NCI-H1048 (cell line): Measurements from ENCODE around the gene AGRN.
"Not testable (repeated sequence)": the region's sequence is repeated elsewhere in the genome, so short reads cannot be mapped to it uniquely, and the experiment has no call there.

Experiments
- DNase-seq: peaks from one replicate; lab custom pipeline; 2025; lab: John Stamatoyannopoulos, UW

The AGRN gene

DNA sequence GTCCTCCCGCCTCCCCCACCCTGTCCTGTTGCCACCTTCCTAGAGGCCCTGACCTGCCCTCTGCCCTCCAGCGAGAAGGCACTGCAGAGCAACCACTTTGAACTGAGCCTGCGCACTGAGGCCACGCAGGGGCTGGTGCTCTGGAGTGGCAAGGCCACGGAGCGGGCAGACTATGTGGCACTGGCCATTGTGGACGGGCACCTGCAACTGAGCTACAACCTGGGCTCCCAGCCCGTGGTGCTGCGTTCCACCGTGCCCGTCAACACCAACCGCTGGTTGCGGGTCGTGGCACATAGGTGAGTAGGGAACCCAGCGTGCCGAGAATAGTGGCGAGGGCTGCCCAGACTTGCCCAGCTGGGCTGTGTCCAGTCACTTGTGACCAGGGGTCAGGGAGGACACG lies 33.8 kb downstream of the AGRN start:
- DNase-seq = no peak

DNA sequence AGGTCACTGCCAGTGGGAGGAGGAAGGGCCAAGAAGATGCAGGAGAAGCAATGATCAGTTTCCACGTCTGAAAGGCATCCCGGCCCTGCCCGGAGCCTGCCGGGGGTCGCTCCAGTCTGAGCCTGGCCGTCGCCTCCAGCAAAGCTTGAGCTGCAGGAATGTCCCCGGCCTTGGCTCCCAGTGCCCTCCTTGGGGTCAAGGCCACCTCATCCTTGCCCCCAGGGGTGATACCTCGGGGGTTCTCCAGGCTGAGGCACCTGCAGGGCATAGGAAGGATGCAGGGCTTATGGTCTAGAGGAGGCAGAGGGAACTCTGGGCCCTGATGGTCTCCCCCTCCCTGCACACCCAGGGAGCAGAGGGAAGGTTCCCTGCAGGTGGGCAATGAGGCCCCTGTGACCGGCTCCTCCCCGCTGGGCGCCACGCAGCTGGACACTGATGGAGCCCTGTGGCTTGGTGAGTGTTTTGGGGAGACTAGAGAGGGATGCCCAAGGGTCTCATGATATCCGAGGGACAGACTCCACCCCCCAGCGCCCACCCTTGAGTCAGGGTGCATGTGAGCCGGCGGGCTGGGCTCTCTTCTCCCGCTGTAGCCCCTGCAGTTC lies 34.3 kb downstream of the AGRN start:
- DNase-seq = no peak

DNA sequence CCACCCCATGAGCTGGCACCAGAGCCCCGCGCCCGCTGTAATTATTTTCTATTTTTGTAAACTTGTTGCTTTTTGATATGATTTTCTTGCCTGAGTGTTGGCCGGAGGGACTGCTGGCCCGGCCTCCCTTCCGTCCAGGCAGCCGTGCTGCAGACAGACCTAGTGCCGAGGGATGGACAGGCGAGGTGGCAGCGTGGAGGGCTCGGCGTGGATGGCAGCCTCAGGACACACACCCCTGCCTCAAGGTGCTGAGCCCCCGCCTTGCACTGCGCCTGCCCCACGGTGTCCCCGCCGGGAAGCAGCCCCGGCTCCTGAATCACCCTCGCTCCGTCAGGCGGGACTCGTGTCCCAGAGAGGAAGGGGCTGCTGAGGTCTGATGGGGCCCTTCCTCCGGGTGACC lies 35.1 kb downstream of the AGRN start:
- no peak for DNase-seq

DNA sequence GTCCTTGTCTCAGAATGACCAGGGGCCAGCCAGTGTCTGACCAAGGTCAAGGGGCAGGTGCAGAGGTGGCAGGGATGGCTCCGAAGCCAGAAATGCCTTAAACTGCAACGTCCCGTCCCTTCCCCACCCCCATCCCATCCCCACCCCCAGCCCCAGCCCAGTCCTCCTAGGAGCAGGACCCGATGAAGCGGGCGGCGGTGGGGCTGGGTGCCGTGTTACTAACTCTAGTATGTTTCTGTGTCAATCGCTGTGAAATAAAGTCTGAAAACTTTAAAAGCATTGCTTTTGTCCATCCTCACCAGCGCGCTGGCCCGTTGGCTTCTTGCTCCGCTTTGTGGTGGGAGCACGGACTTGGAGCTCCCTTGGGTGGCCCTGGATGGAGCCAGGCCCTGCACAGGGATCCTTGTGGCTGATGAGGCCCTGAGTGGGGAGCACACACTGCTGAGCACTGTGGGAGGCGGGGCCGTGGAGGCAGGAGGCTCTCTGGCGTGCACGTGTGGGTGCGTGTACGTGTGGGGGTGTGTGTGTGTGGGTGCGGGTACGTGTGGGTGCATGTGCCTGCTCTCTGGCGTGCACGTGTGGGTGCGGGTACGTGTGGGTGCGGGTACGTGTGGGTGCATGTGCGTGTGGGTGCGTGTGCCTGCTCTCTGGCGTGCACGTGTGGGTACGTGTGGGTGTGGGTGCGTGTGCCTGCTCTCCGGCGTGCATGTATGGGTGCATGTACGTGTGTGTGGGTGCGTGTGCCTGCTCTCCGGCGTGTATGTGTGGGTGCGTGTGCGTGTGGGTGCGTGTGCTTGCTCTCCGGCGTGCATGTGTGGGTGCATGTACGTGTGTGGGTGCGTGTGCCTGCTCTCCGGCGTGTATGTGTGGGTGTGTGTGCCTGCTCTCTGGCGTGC lies 36.2 kb downstream of the AGRN start:
- DNase-seq = no peak

DNA sequence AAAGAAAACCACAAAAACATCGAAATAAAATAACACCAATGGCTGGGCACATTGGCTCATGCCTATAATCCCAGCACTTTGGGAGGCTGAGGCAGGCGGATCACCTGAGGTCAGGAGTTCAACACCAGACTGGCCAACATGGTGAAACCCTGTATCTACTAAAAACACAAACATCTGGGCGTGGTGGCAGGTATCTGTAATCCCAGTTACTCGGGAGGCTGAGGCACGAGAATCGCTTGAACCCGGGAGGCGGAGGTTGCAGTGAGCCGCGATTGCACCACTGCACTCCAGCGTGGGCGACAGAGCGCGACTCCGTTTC lies 37.8 kb downstream of the AGRN start:
- not testable (repeated sequence) for DNase-seq

DNA sequence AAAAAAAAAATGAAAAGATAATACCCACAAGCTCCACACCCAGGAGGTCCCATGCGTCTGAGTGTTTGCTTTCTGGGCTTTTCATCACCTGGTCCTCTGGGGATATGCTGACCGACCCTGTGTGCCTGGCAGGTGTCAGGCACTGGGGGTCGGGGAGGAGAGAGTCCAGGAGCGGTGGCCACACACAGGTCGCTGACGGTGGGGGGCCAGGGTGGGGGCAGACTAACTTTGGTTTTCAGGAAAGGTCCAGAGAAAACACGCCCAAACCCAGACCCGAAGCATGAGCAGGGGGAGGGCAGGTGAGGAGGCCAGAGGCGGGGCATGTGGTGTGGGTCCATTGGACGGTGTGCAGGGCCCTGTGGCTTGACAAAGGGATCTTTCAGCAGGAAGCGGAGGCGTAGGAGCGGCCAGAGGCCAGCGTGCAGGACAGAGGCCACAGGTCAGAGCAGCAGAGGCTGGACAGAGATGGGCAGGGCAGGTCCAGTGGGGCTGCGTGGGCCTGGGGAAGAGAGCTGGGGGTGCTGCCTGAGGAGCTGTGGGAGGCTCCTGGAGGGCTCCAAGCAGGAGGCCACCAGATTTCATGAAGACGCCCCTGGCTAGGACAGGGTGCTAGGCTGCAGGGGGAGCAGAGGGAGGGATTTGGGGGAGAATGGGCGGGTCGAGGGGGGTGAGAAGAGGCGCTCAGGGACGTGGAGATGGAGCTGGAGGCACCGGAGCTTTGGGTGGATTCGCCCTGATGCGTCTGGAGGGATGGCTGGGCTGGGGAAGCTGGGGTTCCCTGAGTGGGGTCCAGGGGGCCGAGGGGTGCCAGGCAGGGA lies 38.4 kb downstream of the AGRN start:
- DNase-seq = no peak

DNA sequence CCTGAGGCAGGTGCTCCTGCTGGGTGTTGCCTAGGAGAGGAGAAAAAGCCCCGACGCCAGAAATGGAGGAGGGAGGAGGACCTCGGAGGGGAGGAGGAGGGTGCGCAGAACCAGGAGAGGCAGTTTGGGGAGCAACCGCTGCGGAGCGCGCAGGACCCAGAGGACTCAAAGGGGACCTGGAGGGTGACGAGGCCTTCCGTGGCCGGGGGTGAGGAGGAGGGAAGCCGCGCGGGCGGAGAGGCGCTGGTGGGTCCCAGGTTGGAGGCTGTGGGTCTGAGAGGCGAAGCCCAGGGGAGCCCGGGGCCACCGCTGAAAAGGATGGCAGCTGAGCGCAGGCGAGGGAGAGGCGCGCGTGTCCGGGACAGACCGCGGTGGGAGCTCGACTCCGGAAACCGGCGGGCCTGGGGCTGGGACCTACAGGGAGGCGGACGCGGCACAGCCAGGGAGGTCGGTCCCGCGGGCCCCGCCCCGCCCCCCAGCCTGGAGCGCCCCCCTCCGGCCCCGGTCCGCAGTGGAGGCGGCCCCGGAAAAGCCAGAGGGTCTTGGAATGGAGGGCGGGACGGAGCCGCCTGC lies 39.1 kb downstream of the AGRN start:
- no peak for DNase-seq

DNA sequence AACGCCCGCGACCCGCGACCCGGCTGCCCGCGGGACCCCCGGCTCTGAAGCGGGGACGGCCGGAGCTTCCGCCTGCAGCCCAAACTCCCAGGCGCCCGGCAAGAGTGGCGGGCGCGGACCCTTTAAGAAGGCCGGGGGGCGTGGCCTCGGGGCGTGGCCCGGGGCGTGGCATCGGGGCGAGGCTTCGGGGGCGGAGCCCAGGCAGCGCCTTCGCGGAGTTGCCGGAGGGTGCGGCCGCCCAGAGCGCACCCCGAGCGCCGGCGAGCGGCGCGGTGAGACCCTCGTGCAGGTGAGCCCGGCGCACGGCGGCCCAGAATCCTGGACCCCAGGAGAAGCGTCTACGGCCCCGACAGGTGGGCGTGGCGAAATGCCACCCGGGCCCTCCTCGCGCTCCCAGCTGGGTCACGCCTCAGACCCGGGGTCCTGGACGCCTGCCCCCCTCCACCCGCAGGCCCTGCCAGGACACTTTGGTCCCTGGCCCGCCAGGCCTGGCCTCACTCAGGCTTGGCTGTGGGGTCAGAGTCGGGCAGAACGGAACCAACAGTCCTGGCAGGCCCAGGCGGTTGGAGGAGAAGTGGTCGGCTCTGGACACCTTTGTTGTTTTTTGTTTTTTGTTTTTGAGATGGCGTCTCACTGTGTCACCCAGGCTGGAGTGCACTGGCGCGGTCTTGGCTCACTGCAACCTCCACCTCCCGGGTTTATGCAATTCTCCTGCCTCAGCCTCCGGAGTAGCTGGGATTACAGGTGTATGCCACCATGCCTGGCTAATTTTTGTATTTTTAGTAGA lies 39.8 kb downstream of the AGRN start:
- no peak for DNase-seq

DNA sequence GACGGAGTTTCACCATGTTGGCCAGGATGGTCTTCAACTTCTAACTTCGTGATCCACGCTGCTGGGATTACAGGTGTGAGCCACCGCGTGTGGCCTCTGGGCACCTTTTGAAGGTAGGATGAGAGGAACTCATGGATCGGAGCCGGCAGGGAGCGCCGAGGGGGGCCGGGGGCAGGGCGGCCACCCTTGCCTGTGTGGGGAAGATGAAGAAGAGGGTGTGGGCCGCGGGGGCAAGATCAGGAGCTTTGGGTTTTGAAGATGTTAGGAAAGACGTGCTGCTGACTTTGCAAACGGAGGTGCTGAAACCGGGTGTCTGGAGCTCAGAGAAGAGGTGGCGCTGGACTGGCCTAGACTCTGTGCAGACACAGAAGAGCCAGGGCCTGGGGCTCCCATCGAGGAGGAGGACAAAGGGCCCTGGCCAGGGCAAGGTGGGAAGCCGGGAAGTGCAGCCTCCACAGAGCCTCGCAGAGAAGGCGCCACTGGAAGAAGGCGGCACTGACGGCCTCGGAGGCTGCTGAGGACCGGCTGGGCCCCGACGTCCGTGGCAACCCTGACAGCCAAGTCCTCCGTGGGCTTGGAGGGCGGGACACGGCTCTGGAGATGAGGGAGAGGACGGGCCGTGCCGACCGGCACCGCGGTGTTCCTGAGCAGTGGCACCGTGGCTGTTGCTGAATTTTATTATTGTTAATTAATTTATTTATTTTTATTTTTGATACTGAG lies 40.5 kb downstream of the AGRN start:
- no peak for DNase-seq

DNA sequence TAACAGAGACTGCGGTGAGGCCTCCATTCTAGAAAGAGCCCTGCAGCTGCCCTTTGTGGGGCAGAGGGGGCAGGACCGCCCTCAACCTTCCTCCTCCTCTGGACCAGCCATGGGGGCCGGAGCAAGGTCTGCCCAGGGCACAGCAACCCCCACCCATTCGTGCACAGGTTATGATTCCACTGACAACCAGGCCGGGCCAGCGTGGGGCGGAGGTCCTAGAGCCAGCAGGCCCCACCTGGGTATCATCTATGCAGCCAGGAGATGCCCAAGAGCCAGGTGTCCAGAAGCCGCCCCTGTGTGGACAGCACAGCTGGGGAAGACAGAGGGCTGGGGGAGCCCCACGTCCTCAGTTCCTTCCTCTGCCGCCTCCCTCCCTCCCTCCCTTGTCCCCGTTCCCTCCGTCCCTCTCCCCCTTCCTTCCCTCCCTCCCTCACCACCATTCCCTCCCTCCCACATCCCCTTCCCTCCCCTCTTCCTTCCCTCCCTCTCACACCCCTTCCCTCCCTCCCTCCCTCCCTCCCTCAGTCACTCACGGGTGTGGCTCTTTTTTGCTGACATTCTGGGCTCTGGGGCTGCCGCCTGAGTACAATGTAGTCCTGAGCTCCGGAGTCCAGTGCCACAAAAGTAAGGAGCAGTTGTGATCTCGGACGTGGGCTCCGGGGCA lies 41.9 kb downstream of the AGRN start:
- DNase-seq = no peak

DNA sequence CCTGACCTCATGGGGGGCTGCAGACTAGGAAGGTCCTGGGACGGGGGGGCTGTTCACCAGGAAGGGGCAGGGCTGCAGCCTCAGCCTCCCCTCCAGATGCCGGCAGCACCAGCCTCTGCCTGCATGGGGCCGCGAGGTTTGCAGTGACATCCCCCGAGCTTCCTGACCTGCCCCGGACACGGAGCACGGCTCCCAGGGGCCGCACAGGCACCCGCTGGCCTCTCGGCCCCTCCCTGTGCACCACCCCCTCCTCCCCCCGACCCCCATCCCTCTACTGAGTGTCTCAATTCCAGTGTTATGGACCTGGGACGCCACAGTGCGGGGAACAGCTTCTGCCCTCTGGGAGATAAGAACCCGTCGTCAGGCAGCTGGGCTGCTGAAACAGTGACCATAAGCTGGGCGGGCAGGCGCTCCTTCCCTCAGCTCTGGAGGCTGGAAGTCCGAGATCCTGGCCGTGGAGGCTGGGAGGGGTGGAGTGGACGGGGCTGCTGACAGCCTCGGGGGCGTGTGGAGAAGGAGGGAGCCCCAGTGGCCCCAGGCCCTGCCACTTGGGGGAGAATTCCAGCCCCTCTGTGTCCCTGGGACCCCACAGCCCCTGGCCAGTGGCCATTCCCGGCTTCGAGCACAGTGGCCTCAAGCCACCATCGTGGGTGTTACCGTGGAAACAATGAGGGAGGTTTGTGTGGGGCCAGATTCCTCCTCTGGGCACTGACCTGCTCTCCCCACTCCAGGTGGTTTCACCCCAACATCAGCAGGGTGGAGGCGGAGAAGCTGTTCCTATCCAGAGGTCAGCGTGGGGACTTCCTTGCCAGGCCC lies 42.6 kb downstream of the AGRN start:
- DNase-seq = no peak

DNA sequence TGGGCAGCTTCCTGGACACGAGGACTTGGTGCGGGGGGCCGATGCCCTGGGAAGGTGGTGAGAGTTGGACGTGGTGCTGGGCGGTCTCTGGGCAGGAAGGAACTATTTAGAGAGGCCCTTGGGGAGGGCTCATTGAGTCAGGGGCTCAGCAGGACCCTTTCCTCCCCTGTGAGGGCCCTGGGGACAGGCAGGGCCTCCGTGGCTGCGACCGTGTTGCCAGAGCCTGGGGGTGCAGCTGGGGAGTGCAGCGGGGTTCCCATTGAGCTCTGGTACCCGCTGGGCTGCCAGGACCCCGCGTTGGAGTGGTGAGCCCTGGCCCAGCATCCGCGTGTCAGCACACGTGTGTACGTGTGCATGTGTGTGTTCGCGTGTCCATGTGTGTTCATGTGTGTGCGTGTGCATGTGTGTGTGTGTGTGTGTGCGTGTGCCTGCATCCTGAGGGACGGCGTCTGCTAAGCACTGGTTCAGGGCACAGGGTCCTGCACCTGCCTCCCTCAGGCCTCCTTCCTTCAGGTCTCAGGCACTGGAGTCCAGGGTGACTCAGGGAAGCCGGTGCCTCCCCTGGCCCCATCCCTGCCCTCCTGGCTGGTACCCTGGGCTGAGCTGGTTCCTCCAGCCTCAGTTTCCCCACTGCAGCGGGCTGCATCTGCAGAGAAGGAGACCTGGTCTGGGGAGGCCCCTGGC lies 43.5 kb downstream of the AGRN start:
- no peak for DNase-seq

DNA sequence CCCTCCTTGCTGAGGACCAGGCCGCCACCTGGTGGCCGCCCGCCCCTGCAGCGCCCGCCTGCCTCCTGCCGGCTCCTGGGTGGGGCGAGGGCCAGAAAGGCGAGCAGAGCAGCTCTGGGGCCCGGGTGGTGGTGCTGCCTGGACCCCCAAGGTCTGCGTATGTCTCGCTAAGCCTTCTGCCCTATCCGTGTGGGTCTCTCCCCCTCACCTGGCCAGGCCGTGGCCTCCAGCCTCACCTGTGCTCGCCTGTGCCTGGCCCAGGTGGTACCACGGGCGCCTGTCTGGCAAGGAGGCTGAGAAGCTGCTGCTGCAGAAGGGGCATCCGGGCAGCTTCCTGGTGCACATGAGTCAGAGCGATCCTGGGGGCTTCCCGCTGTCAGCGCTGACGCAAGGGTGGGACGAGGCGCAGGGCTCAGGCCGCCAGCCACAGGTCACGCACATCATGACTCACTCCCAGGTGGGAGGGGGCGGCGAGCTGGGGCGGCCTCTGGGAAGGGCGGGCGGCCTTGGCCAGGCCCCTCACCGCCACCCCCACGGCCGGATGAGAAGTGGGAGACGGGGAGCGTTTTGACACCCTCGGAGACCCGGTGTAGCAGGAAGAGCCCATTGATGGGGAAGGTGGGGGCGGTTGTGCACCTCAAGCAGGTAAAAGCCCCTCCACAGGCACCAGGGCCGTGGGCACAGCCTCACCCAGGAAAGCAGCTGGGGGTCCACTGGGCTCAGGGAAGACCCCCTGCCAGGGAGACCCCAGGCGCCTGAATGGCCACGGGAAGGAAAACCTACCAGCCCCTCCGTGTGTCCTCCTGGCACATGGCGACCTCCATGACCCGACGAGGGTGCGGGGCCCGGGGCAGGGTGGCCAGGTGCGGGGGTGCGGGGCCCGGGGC lies 44.3 kb downstream of the AGRN start:
- DNase-seq = no peak

DNA sequence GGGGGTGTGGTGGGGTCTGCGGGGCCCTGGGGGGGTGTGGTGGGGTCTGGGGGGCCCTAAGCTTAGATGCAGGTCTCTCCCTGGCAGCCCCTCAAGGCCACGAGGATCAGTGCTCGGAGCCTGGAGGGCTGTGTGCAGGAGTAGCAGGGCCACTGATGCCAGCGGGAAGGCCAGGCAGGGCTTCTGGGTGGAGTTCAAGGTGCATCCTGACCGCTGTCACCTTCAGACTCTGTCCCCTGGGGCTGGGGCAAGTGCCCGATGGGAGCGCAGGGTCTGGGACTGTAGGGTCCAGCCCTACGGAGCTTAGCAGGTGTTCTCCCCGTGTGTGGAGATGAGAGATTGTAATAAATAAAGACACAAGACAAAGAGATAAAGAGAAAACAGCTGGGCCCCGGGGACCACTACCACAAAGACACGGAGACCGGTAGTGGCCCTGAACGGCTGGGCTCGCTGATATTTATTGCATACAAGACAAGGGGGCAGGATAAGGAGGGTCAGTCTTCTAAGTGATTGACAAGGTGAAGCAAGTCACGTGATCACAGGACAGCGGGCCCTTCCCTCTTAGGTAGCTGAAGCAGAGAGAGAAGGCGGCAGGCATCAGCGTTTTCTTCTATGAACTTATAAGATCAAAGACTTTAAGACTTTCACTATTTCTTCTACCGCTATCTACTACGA lies 45.5 kb downstream of the AGRN start:
- no peak for DNase-seq

DNA sequence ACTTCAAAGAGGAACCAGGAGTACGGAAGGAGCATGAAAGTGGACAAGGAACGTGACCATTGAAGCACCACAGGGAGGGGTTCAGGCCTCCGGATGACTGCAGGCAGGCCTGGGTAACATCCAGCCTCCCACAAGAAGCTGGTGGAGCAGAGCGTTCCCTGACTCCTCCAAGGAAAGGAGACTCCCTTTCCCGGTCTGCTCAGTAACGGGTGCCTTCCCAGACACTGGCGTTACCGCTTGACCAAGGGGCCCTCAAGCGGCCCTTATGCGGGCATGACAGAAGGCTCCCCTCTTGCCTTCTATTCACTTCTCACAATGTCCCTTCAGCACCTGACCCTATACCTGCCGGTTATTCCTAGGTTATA lies 46.0 kb downstream of the AGRN start:
- not testable (repeated sequence) for DNase-seq

DNA sequence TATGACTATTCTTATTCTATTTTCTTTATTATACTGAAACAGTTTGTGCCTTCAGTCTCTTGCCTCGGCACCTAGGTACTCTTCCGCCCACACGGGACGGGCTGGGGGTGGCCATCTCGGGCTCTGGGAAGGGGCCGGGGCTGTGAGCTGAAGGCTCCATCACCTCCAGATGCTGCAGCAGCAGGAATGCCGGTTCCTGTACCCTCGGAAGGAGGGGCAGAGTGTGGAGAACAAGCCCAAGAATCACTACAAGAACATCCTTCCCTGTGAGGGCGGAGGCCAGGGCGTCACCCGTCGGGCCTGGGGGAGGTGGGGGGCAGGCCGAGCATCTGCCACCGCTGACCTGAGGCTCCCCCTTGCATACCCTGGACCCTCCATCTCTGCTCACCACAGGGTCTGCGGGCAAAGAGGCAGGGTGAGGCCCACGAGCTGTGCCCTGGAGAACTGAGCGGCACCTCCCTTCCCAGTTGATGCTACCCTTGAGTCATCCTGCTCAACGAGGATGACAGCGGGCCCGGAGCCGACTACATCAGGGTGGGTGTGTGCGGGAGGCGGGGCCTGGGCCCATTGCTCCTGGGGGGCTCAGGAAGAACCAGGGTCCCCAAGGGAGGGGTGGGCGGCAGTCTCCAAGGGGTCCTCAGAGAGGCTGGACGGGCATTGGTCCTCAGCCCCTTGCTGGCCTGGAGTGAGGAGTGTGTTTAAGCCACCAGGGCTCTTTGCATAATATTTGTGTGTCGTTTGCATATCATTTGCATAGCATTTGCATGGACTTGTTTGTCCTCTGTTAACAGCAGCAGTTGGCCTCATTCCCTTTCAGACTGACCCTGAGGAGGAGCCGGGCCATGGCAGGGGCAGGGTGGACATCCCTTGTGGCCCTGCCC lies 46.7 kb downstream of the AGRN start:
- DNase-seq = no peak
